Measurements from ENCODE around the gene BIRC5.
"Not testable (repeated sequence)": the region's sequence is repeated elsewhere in the genome, so short reads cannot be mapped to it uniquely, and the experiment has no call there.

BIRC5 gene

GRCh38 chr17:78214016-78214705 lies at the start of gene BIRC5:
BIRC5 (plus strand) TSS chr17:78214253; CDS start chr17:78214317, 64 bp downstream.
- DNase-seq: peak; percentile 73

- DNase-seq: no peak
Observed at GRCh38 chr17:78164748-78165607, 49.1 kb upstream of the BIRC5 start.

DNA sequence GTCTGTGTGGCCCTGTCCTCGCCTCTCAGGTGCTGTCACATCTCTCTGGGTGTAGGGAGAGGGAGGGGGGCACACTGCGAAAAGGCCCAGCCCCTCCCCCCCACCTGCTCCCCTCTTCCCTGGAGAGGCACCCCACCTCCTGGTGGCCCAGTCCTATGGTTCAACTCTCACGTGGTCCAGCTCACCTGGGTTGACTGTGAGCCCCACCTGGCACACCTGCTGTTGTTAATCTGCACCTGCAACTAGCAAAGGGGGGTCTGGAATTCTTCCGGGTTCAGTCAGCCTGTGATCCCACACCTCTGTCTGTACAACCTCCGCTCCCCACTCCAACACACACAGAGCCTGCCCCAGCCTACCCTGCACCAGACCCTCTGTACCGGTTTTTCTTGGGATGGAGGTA lies 47.6 kb upstream of the BIRC5 start:
- DNase-seq: no peak

GRCh38 chr17:78168242-78168902 lies 45.7 kb upstream of the BIRC5 start, which contains the start of gene SYNGR2:
SYNGR2 (plus strand) TSS chr17:78168581; CDS start chr17:78168617, 36 bp downstream.
- no peak for DNase-seq

- DNase-seq: no peak
Observed at GRCh38 chr17:78168903-78169793, 44.9 kb upstream of the BIRC5 start.

DNA sequence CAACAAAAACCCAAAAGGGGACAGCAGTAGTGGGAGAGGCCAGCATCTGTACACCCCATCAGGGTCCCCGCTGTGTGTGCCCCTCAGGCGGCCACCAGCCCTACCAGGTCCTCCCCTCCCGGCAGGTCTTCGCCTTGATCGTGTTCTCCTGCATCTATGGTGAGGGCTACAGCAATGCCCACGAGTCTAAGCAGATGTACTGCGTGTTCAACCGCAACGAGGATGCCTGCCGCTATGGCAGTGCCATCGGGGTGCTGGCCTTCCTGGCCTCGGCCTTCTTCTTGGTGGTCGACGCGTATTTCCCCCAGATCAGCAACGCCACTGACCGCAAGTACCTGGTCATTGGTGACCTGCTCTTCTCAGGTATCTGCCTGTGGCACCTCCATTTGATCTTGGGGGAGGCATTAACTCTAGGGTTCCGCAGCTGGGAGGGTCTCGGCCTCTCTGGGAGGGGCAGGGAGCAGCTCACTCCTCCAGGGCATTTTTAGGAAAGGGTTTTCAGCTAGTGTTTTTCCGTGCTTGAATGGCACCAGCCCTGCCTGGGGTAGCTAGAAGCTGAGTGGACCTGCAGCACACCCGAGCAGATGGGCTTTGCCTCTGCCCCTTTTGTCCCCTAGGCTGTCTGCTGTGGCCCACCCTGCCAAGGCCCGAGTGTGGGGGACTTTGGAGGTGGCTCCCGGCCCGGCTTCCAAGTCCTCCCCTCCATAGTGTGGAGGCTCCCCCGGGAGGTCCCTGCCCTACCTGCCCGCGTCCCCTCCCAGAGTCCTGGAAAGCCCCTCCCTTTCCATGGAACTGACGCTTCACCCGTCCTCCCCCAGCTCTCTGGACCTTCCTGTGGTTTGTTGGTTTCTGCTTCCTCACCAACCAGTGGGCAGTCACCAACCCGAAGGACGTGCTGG lies 43.1 kb upstream of the BIRC5 start:
- no peak for DNase-seq

- DNase-seq: not testable (repeated sequence)
Observed at GRCh38 chr17:78171591-78172248, 42.3 kb upstream of the BIRC5 start.

GRCh38 chr17:78172249-78173051 lies 41.6 kb upstream of the BIRC5 start:
- DNase-seq: no peak

- DNase-seq: no peak
Observed at GRCh38 chr17:78173097-78173715, 40.8 kb upstream of the BIRC5 start.

DNA sequence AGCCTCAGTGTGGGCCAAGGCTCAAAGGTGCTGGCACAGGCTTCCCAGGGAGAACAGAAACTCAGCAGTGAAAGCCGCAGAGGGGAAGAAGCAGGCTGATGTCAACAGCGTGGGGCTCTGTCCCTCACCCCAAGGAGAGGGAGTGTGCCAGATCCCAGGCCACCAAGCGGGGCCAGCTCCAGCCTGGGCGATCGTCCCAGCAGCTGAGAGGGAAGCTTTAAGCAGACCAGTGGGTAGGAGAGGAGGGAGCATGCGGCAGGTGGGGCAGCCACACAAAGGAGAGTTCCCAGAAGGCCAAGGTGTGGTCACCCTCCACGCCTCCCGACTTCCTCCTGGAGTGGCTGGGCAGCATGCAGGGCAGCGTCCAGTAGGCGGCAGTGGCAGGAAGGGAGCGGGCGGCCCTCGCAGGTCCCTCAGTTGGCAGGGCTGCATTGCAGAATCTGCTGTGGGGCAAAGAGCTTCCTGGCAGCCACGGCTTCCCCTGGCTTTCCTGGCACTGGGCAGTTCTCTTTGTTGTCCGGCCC lies 39.6 kb upstream of the BIRC5 start:
- no peak for DNase-seq

DNA sequence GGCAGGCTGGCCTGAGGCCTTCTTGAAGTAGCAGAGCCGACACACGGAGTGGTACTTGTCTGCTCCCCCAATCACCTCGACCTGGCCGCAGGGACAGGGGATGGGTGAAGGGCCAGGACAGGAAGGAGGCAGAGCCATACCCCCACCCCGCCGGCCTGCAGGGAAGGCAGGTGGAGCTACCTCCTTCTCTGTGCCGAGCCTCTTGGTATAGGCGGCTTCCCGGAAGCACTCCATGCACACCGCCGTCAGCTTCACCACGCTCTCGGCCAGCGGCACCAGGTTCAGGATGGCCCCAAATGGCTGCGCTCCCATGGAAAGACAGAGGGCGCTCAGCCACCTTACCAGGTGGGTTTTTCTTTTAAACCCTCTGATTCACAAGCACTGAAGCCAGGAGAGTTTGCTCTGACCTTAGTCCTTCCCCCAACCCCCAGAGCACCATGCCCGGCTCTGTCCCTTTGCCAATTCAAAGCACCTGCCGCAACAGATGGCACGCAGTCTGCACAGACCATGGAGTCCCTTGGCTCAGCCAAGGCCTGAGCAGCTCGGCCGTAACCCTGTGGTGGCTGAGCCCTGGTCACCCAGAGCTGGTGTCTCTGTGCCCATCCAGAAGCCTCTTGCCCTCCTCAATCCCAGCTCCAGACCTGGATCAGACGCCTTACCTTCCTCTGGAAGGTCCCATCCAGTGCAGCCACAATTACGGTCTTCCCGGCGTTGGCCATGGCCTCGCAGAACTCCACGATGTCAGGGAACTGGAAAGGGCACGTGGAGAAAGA lies 39.0 kb upstream of the BIRC5 start:
- no peak for DNase-seq

DNA sequence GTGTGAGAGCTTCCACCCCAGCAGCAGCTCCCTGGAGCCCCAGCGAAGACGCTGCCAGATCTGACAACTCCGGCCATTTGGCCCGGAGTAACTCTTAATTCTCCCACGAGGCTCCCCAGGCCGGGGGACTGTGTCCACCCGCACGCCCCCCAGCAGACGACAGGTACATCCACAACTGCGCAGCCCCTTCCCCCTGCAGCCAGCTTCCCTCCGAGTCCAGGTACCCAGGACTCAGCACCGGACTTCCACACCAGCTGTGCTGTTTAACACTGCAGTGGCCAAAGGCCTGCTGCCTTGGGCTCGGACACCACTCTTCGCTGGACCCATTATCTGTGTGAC lies 38.4 kb upstream of the BIRC5 start:
- no peak for DNase-seq

DNA sequence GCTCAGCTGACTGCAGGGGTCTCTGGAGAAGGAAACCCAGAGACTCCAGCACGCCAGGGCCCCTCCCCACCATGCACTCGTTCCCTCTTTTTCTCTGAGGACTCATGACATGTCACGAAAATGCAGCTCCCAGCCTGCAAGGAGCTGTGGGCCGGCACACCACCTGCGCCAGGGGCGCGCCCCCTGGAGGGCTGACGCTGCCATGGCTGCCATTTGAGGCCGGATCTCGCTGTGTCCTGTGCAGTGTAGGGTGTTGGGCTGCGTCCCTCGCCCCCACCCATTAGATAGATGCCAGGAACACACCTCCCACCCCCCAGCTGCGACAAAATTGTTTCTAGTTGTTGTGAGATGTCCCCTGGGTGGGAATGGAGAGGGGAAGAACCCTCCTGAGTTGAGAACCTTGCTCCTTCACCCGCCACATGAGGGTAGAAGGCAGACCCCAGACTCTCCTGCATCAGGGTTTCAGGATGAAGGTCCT lies 37.5 kb upstream of the BIRC5 start:
- DNase-seq: no peak

GRCh38 chr17:78179372-78179771 lies 34.7 kb upstream of the BIRC5 start:
- no peak for DNase-seq

- no peak for DNase-seq
Observed at GRCh38 chr17:78180083-78180482, 34.0 kb upstream of the BIRC5 start.

DNA sequence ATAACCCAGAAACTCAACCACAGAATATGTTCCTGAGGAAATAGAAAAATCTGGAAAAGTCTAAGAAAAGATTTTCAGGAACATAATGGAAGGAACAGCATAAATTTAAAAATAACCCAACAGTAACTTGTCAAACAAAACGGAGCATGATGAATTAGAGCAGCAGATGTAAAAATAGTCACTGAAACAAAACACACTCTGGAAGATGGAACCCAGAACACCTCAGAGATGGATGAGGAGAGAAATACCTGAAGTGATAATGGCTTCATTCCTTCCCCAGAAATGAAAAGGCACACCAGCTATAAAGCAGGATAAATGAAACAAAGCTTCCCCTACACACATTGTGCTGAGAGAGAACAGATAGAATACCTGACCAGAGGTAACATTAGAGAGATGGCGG lies 33.5 kb upstream of the BIRC5 start:
- no peak for DNase-seq

- DNase-seq: no peak
Observed at GRCh38 chr17:78182504-78182903, 31.5 kb upstream of the BIRC5 start.

DNA sequence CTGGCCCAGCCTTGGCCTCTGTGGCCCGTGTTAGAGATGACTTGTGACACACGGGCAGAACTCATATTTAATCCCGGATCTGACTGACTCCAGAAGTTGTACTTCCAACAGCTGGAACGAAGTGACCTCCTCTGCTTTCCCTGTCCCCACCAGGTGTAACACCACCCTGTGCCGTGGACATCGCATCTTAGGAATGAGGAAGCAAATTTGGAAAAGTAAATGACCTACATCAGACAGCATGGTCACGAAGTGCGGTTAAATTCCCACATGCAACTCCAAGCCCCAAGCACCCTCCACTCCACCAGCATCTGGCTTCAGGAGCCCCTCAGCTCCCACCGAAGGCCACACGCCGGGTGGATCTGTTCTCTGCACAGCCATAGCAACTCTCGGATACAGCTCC lies 30.1 kb upstream of the BIRC5 start:
- no peak for DNase-seq

Data from NCI-H187 treated with DMSO at 0.1 percent for 48 hours (cell line).